H1 (cell line): ENCODE results near the gene GP1BB. TPM values are rescaled to one million over a fixed set of nuclear protein-coding genes. Genes with fewer than 3 reads are reported as not detected.

Experiments
- EGR1 ChIP-seq: IDR thresholded peaks from 2 replicates; pipeline ENCODE4 v1.6.1; 2011; ENCODE audit warnings: low read depth, low read length, borderline replicate concordance
- NRF1 ChIP-seq: IDR thresholded peaks from 2 replicates; pipeline ENCODE4 v1.6.1; 2011; ENCODE audit warnings: mild to moderate bottlenecking, low read depth, low read length, improper control_type of control experiment
- POU5F1 ChIP-seq: IDR thresholded peaks from 2 replicates; pipeline ENCODE4 v1.6.1; 2011; ENCODE audit warnings: low read depth, mild to moderate bottlenecking, low read length, moderate library complexity
- RXRA ChIP-seq: IDR thresholded peaks from 2 replicates; pipeline ENCODE4 v1.6.1; 2011; ENCODE audit warnings: low read depth, mild to moderate bottlenecking, low read length, moderate library complexity; ENCODE audit not compliant: insufficient read depth
- SIRT6 ChIP-seq: IDR thresholded peaks from one replicate; pipeline ENCODE4 v1.7.1; 2012; ENCODE audit warnings: low read length, inconsistent platforms
- TAF1 ChIP-seq: IDR thresholded peaks from 2 replicates; pipeline ENCODE4 v1.6.1; 2011; ENCODE audit warnings: mild to moderate bottlenecking, low read depth, low read length
- TAF7 ChIP-seq: optimal IDR thresholded peaks from 2 replicates; pipeline ENCODE3; 2011; ENCODE audit warnings: low read depth, mild to moderate bottlenecking, inconsistent platforms, low read length, moderate library complexity, borderline replicate concordance
- polyA plus RNA-seq, 7 experiments: library from polyadenylated mRNA; depleted of rRNA in 3 of 7; stranded (reverse) in 5 of 7; unstranded in 2 of 7; fragments of >200 nt in 5 of 7; fragments of 200-250 nt in 2 of 7; gene quantifications; 1 replicate in 5 of 7; 2 replicates in 1 of 7; 4 replicates in 1 of 7; pipeline versions ENCODE4 v1.2.1 to v1.2.3, GENCODE V29; 2011 to 2013; ENCODE audit warnings: missing spikeins in 2 of 7, mixed read lengths in 2 of 7
- total RNA-seq: library from RNA; stranded (reverse); fragmentation: NEBNext Ultra II Directional; extraction: Animal tissue kit (Norgen Biotek cat#: 25700); gene quantifications from 2 replicates; pipeline ENCODE4 v1.2.1, GENCODE V29; 2021

GP1BB gene
- total and polyA plus RNA-seq, 2 of the 8 experiments (the other 6 are each of a cell fraction or from before 2014, with no cell fraction given), result 0.36 TPM; not detected in 1

- TF ChIP-seq NRF1, result no peak
- TF ChIP-seq EGR1, result no peak
- TF ChIP-seq TAF1, result no peak
- TF ChIP-seq RXRA, result no peak
- TF ChIP-seq TAF7, result no peak
- no peak for TF ChIP-seq POU5F1
- TF ChIP-seq SIRT6, result no peak
- TF ChIP-seq, all 59 proteins: peak for 5
These were observed 34.9 kb downstream of the GP1BB start (continued) for GRCh38 chr22:19757985-19758895.
